ENCODE results near the gene ATP1A4.

ATP1A4 gene

DNA sequence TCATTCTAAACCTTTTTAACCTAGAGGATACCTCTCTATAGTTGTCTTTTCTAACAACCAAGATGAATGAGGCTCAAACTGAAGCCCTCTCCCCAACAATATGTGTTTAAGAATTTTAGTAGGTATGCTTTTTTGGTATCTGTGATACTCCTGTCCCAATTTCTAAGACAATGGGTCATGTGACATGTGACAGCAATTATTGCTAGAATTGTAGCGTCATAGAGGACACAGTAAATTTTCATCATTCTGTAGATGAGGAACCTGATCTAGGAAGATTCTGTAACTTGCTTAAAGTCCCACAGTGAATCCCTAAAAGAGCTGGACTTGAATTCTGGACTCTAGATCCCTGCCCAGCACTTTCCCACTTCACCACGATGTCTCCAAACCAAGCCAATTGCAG, 27.3 kb downstream of the ATP1A4 start:
- DNase-seq: no peak

DNA sequence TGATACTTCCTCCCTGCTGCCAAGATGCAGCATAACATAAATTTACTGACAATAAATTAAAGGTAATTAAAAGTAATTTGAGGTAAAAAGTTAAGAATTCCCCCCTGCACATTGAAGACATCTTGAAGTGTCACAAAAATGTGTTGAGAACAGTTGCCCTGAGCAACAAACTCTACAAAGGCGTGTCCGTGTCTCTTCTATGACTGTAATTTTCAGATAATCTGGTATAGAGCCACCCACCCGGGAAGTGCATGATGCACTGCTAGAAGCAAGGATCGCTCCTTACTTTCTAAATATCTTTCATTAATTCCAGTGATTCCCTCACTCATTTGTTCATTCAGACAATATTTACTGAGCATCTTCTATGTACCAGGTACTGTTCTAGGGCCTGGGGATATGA, 27.9 kb downstream of the ATP1A4 start:
- no peak for DNase-seq

DNA sequence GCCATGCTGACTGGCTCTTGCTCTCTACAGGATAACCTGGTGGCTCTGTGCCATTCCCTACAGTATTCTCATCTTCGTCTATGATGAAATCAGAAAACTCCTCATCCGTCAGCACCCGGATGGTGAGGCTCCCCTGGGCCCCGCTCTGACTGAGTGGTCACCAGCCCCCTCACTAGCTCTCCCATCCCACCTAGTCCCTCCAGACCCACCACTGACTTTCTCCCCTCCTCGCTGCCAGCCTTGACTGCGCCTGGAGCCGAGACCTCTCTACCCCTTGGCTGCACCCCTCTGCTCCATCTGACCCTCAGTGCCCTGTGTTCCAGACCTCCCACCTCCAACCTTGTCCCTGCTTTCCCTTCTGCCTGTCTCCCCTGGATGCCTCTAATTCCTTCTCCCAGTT, 34.8 kb downstream of the ATP1A4 start:
- DNase-seq: no peak

DNA sequence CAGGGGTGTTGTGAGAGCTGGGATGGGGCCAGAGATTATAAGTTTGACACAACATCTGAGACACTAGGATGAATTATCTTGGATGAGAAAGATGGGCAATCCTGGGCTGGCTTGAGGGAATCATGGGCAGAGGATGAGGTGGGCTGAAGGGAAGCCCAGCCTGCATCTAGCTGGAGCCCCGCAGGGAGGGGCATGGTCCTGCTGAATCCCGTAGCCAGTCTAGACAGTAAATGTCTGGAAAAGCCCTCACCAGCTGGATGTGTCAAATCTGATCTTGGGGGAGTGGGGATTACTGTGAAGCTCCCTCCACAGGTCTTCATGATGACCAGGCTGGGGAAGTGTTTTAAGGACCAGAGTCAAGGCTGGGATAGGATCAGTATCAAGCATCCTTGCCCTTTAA, 35.3 kb downstream of the ATP1A4 start:
- no peak for DNase-seq

DNA sequence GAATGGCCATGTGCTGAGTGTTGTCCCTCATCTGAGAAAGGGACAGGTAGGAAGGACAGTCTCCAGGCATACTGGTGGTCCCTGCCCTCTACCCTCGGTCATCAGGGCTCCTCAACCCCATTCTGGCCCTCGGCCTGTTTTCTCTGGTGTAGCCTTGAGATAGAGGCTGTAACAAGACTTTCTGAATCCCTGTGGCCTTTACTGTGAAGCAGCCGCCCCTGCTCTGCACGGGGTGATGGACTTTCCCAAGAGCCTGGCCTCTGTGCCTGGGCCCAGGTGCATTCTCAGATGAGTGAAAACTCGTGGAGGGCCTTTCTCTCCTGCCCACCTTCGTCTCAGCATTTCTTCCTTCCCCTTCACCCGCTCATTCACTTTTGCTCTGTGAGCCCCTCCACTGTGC, 36.0 kb downstream of the ATP1A4 start:
- DNase-seq: no peak

DNA sequence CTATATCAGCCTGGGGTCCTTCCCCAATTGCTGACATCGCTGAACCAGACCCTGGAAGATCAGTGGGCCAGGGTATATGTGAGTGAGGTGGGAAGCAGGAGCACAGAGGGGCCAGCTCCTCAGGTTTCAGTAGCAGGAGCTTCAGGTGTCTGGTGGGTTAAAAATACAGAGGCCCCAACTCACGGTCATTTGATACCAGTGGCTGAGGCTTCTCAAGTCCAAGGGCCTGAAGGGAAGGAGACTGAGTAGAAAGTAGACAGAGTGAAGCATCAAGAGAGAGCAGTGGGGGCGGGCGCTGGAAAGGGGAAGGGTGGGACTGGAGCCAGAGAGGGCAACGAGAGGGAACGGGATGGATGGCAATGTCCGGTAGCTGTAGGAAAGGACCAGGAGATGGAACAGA, 36.9 kb downstream of the ATP1A4 start:
- no peak for DNase-seq

DNA sequence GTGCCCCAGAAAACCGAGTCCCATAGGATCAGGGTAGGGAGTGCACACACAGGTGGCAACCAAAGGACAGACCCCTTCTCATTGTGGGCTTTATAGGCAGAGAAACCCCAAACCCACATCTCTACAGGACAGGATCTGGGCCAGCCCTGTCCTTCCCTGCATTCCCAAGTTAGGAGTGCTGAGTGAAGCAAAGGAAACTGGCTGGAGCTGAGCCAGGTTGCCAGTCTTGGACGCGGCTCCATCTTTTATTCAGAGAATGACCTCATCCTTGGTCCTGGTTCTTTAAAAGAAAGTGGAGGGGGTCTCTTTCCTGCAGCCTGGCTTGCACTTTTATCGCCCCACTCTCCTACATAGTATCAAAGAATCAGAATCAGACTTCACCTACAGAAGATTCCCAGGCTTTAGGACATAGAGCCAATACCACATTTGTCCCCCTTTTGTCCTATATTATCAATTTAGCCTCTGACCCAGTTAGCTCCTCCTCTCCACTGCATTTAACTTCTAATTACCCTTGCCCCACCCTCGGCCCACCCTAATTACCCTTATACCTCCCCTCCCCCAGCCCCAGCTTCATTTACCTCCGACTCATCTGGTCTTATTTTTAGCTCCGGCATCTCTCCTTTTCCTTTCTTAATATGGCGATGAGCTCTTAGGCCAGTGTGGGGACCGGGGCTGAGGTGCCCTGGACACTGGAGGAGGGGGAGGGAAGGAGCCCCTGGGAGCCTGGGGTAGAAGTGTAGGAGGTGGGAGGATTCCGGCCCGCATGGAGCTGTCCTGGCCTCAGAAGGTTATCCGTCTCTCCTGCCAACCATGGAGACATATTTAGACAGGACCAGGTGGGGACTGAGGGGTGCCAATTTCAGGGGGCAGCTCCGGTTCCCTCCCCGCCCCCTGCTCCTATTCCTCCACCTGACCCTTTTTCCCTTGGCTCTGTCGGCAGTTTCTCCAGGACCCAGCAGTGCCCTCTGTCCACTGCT, 38.5 kb downstream of the ATP1A4 start, which contains the start of gene CASQ1:
TSS of gene CASQ1 (plus strand) at position 927 of the 977 bp plus-strand sequence. CDS start 177 bp downstream, outside the sequence.
- no peak for DNase-seq

DNA sequence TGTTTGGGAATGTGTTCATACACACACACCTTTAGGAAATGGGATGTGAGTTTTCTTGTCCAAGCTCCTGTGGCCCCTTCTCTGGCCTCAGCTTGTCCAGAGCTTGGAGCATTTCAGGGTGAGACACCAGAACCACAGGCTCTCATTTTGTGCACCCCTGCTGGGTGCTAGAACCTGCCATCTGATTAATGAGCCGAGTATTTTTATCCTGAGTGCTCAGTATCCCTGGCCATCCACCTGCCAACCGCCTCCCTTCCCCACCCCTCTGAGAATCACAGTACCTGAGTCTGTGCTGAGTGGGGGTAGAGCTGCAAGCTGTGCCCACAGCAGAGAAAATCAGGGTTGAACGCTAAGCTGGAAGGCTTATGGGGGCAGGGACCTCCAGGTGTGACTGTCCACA, 40.4 kb downstream of the ATP1A4 start:
- no peak for DNase-seq

DNA sequence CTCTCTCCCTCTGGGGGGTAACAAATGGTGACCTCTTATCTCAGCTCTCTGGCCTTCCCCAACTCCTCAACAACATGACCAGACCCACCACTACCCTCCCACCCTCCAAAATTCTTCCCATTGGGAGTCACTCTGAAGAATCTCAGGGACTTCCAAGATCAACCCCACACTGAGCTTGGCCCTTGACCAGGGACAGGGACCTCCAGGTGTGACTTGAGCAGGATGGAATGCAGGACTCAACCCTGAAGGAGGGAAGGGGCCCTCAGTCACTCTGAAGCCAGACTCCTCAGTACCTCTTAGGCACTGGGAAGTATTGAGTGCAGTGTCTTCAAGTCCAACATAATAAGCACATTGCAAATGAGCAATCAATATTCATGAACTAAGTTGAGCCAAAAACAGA, 40.8 kb downstream of the ATP1A4 start:
- no peak for DNase-seq

DNA sequence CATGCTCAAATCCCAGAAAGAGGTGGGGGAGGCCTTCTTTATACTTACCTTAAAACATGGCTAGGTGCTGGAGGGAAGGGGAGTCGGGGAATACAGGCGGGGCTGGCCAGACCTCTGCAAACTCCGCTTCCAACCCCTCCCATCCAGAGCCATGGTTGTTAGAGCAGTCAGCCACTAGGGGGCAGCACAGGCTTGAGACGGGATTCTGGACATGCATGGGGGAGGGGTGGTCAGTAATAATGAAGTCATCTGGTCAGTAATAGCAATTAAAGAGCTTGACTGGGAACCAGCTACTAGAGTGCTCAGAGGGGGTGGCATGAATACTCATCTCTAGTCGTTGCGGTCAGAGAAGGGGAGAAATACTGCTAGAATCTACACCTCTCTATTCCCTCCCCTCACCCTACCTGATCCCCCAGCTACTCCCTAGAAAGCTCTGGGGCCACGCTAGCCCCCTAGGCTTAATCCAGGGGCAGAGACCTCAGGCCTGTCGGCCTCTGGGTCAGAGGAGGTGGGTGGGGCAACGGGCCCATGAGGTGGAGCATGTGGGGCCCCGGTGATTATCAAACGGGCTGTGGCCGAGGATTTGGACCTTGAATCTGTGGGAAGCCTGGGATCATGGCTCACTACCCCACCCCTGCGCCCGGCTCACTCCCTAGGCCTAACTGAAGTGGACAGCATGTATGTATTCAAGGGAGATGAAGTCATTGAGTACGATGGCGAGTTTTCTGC, 41.9 kb downstream of the ATP1A4 start:
- peak; percentile 80 for DNase-seq

DNA sequence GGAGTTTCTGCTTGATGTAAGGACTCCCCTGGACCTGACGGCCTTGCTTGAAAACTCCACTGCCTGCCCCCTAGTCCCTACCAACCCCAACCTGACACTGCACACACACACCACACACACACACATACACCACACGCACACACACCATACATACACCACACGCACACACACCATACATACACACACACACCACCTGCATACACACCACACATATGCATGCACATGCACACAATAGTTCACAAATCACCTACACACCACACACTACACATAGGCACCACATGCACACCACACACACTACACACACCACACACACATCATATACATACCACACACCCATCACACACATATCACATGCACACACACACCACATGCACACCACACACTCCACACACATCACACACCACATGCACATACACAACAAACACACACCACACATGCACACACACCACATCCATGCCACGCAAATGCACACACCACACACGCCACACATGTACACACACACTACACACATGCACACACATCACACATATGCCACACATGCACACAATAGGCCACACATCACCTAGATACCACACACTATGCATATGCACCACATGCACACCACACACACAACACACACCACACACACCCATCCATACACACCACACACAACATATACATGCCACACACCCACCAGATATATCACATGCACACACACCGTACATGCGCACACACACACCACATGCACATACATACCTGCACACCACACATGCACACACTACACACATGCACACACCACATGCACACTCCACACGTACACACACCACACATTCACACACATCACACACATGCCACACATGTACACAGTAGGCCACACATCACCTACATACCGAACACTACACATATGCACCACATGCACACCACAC, 42.7 kb downstream of the ATP1A4 start:
- DNase-seq: no peak

DNA sequence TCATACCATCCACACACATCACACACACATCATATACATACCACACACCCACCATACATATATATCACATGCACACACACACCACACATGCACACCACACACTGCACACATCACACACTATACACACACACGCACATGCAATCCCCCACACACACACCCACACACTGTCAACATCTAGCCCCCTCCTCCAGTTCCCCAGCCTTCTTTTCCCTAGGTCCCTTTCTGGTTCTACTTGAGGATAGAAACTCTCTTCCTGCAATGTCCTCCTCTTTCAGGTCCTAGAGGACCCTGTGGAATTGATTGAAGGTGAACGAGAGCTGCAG, 43.3 kb downstream of the ATP1A4 start:
- DNase-seq: no peak

DNA sequence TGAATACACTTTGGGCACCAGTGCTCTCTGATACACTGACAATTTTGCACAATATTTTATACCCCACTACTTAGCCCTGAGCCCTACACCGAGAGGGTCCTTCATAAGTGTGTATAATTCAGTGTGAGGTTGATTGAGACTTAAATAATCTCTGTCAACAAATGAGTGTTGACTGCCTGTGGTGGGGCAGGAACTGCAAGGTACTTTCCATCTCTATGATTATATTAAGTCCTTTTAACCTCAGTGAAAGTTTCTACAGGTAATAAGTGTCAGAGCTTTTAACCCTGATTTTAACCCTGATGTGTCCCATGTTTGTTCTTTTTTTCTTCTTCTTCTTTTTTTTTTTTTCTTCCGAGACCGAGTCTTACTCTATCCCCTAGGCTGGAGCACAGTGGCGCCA, 44.7 kb downstream of the ATP1A4 start:
- no peak for DNase-seq

DNA sequence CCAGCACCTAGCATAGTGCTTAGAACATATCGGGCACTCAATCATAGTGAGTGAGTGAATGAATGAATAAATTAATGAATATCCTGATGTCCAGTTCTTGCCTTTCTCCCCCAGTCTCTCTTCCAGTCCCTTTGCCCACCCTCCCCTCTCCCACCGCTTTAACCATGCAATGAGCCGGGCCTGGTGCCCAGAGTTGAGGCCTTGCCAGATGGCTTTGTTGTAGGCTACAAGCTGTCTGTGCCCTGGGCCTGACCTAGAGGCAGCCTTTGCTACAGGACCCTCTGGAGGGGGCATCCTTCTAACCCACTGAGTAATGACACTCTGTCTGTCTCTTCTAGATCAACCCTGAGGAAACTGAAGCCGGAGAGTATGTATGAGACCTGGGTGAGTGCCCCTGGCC, 45.8 kb downstream of the ATP1A4 start:
- no peak for DNase-seq

DNA sequence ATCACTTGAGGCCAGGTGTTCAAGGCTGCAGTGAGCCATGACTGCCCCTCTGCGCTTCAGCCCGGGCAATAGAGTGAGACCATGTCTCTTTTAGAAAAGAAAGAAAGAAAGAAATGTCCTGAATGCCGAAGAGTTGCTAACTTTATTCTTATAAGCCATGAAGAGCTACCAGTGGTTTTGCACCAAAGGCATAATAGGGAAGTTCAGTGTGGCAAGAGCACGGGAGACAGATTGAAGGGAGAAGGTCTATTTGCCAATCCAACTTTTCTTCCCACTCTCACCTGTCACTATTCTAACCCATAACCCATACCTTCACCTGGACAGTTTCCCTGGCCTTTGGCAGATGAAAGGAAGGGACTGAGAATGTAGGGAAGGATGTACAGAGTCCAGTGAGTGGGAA, 49.4 kb downstream of the ATP1A4 start:
- DNase-seq: no peak

DNA sequence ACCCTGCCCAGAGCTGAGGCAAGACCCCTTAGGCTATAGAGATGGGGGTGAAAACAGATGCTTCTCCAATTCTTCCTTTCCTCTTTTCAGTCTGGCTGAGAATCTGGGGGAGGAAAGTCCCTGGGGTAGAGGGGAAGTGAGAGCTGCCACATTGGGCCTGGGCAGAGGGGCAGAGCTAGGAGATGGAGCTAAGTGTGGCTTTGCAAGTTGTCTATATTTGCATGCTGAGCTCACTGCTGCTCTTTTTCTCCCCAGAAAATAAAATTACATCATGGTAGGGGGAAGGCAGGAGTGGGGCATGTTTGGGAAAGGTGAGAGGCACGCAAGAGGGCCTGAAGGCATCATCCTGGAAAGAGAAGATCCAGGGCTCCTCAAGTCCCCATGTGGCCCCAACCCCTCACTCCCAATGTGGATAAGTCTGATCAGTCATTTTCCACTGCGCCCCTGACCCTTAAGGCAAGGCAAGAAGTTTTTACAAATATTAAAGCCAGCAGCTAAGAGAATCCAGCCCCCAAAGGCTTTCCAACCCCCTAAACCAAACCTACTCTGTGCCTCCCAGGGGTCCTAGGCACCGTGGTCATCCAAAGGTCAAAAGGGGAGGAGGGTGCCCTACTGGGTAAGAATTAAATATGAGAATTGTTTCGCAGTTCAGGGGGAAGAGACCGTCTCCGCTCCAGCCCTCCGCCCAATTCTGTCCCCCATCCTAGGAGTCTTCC, 53.3 kb downstream of the ATP1A4 start:
- no peak for DNase-seq

DNA sequence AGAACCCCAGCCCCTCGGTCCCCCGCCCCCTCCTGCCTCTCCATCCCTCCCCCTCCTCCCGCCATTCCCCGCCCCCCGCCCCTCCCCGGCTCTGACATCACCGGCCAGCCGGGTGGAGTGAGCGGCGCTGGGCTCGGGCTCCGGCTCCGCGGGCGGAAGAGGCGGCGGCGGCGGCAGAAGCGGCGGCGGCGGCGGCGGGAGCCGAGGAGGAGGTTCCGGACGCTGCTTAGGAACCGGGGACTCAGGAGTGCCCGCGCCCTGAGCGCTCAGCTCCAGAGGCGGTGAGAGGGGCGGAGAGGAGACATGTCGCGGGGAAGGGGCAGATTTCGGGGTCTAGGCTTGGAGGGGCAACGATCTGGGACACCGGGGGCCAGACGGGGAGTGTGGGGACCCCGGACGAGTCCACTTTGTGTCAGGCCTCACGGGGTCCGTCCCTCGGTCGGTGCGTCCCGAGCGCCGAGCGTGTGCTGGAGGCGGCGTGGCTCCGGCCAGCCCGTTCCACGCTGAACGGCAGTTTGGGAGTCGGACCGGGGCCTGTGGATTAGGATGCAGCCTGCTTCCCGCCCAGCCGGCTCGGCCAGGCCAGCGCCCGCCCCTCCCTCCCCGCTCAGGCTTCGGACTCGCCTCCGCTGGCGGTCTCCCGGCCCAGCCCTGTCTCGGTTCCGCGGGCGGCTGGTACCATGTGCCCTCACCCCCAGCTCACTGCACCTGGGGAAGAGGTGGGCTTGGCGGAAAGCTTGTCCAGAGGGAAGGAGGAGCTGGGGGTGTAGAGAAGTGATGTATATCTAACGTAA, 54.0 kb downstream of the ATP1A4 start, which contains the start of gene PEA15:
TSS of gene PEA15 (plus strand) at position 143 of the 794 bp plus-strand sequence. CDS start 6,161 bp downstream, outside the sequence.
- DNase-seq: peak; percentile 70

DNA sequence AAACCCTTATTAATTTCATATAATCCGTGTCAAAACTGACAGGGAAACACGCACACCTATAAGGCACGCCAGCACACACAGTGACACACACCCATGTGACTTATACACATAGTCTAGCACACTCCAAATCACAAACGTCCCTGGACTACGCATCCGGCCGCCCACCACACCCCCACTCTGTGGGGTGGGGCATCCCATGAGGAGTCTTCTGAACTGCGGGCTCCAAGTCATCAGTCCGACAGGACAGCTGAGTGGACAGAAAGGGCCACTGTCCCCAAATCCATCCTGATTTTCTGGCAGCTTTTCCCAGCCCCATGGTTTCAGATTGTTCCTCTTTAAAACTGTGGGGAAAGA, 54.6 kb downstream of the ATP1A4 start:
- DNase-seq: no peak

DNA sequence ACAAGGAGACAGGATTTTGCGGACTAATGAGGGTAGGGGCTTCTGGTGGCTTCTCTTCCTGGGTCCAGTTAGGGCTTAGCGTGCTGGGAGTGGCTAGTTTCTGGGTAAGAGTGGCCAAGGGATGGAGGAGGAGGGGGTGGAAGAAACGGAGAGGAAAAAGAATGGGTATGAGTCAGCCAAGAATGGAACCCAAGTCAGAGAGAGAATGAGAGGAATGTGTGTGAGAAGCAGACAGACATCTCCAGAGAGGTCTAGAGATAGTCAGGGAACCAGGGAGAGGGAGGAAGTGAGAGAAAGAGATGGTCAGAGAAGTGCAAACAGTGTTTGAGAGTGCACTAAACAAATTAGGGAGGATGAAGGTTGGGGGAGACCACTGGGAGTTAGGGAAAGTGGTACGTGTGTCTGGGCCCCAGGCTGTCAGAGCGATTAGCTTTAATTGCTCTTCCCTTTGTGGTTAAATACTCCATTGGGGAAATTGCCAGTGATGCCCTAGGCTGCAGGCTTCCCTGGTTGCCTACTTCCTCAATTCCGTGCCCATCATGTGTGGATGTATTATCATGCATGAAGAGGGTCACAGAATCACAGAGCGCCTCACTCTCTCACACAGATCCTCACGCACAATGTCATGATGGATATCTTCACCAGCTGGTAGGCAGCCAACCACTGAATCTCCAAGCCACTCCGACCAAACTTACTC, 55.2 kb downstream of the ATP1A4 start:
- DNase-seq: no peak

DNA sequence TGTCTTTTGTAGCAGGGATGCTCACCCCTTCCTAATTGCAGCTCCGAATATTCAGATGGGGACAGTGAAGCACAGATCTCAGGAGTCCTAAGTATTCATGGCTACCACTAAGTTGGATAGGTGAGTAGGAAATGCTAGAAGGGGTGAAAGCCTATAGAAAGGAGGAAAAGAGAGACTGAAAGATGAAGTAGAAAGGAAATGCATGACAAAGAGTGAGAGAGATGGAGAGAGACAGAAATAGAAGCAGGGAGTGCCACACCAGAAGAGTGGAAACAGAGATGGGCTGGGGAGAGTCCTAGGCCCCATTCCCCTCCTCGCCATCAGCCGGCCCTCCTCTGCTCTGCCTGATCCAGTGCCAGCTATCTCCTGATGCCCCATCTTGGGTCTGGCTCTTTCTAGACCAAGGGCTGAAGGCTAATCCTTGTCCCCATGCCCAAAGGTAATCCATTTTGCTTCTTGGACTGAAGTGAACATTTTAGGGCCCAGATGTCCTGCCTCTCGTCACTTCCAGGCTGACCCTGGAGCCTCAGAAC, 55.8 kb downstream of the ATP1A4 start:
- no peak for DNase-seq

Data from NCI-H774 (cell line).